NCI-H2196 (cell line): ENCODE measurements around the gene RGS19.
A peak's percentile ranks its signal among the peaks of the same experiment; 100 is the strongest.

Experiments
- DNase-seq: peaks from one replicate; lab custom pipeline; 2025; ENCODE audit not compliant: unreplicated experiment; lab: John Stamatoyannopoulos, UW

Gene RGS19

DNA sequence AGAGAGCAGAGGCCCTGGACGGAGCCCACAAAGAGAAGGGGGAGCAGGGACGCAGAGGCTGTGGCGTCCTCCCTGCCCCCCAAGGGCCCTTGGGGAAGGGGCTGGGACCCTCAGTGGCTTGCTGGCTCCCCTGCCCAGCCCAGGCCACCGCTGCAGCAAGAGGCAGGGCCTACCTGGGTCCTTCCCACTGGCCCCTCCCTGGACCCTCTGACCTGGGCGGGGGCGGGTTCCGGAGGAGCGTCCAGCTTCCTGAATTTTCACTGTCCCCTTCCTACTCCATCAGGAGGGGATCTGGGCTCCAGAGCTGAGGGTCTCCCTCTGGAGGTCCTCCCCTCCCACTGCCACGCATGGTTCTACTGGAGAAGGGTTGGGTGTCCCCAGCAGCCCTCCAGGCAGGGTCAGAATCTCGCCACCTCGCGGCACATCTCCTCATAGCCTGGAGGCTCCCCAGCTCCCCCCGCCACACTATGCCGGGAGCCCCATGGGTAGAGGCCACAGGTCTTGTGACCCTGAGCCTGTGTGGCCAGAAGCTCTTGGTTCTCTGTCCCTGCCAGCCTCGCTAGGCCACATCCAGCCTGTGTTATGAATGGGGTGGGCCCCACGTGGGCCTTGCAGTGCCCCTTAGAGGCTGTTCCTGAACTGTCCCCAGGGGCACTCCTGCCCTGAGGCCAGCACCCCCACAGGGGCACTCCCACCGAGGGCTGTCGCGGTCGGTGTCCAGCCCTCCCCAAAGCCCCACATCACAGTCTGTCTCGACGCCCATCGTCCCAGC lies 28.9 kb downstream of the RGS19 start:
- DNase-seq, result no peak

DNA sequence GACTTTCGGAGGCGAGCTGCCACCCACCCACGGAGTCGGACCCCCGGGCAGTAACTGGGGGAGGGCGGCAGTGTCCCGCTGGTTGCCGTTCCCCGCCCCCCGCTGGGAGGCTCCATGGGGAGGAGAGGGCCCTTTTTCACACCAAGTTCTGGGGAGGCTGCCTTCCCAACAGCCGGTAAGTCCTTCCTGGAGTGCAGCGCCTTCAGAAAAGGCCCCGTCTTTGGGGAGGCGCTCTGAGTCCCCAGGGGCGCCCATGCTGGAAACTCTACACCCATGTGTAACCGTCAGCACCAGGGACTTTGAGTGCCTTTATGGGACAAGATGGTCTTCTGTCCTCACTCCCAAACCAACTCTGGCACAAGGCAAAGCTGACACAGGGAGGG lies 29.4 kb downstream of the RGS19 start:
- DNase-seq, result no peak

DNA sequence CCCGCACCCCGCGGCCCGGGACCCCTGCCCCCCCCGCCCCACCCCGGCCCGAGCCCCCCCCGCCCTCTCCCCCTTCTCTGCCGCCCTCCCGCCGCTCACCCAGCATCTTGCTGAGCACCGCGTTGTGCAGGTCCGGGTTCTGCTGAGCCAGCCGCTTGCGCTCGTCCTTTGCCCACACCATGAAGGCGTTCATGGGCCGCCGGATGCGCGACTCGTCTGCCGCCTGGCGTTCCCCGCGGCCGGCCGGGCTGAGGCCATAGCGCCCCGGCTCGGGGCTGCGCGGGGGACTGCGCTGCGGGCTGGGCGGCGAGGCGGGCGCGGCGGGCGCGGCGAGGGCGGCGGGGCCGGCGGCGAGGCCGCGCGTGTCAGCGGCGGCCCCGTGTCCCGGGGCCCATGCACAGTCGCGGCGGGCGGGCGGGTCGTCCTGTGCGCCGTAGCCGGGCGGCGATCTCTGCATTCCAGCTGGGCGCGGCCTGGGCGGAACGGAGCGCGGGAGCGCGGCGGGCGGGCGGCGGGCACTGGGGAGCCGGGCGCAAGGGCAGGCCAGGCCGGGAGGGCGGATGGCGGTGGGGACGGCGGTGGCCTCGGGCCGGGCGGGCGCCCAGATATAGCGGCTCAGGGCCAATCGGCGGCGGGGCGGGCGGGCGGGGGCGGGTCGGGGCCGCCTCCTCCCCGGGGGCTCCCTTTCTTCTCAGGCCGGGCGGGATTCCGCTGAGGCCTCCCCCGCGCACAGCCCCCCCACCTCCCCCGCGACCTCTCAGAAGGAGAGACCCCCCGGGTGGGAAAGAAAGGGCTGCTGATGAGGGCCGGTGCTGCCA lies 30.0 kb downstream of the RGS19 start, which contains the start of gene SOX18:
Gene SOX18, minus strand, starts transcription at position 580 of the 818 bp plus-strand sequence. Its CDS starts 123 bp downstream, at position 457.
- DNase-seq, result peak; percentile 34

DNA sequence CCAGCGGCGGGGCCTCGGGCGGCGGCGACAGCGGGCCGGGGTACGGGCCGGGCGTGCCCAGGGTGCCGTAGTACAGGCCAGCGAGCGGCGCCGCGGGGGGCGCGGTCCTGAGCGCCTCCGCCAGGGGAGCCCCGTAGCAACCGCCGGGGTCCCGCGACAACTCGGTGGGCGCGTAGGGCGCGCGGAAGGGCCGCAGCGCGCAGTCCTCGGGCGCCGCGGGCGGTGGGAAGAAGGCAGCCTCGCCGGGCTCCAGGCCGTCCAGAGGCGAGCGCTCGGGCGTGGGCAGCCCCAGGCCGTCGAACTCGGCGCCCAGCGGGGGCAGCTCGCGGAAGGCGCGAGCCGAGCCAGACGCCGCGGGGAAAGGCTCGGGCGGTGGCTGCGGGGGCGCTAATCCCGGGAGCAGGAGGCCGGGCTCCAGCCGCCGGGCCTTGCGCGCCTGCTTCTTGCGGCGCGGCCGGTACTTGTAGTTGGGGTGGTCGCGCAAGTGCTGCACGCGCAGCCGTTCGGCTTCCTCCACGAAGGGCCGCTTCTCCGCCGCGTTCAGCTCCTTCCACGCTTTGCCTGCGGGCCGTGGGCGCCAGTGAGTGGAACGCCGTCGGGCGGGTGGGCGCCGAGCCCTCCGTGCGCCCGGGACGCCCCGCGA lies 30.8 kb downstream of the RGS19 start:
- DNase-seq, result no peak

DNA sequence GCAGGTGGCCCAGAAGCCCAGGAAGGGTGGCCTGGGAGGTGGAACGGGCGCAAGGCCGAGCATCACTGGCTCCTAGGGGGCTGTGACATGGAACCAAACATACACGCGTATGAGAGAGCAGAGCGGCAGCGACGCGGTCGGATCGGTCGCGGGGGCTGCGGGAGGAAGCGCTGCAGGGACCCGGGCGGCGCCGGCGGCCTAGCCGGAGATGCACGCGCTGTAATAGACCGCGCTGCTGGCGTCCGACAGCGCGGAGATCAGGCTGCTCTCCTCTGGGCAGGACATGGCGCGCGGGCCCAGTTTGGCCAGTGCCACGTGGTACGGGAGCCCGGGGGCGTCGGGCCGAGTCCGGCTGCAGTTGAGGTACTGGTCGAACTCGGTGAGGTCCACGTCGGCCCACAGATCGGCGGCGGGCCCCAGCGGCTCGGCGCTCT lies 31.3 kb downstream of the RGS19 start:
- DNase-seq, result no peak

DNA sequence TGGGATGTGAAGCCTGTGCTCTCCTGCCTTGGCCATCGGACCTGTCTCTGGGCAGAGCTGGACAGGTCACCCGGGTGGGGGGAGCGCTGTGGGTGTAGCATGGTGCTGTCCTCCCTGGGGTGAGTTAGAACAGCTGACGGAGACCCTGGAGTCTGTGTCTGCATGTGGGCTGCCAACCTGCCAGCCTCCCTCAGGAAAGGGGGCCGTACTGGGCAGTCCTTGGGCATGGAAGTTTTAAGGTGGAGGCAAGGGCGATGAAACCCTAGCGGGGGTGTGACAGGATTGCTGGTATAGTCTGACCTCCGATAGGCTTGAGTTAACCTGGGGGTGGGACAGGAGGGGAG lies 32.3 kb downstream of the RGS19 start:
- DNase-seq, result no peak

DNA sequence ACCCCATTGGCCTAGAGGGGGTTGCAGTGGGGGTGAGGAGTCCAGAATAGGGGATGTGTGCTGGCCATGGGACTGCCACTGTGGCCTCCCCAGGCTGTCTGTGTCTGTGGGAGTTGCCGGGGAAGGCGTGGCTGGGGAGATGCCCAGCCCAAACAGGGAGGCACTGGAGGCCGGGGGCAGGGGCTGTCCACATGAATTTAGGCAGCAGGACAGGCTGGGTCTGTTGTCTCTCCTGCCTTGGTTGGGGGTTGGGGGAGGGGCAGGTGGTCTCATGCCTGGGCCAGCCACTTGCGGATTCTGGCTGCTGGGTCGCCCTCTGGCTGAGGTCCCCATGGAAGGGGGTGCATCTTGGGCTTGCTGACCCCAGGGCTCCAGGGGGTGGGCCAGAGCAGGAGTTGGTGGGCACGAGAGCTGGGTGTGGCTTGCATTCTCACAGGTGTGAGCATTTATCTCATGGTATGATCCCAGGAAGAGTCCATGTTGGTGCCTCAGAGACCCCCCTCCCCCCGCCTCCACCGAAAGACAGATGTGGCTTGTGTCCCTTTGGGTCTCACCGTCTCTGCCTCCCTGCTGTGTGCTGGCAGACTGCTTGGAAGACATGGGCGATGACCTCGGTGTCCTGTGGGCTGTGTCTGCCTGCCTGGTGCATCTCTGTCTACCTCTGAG lies 33.8 kb downstream of the RGS19 start:
- no peak for DNase-seq

DNA sequence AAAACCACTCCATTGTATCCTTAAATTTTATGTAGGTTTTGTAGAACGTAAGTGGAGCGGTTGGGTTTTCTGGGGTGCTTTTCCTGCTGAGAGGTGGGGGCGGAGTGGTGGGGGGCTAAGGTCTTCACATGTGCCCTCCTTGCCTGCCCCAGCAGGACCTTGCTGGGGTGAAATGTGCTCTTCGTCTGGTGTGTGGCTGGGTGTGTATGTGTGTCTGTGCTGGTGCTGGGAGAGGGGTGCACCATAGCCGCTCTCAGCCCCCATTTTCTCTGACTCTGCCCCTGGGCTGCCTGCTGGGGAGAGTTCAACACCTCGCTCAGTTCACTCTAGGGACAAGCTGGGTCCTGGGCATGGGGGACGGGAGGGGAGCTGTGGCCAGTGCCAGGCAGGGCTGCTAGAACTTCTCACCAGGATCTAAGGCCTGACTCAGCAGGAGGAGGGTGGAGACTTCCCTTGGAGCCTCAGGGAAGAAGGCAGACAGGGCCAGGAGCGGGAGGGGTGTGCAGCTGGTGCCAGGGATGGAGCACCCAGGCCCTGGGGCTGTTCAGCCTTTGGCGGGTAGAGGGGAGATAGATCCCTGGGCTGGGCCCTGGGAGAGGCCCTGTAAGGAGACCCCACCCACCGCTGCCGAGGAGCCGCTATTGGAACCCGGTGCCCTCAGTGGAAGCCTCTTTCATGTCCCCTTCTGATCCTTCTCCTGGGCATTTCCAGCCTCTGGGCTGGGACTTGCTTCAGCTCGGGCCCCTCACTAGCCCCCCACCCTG lies 34.7 kb downstream of the RGS19 start:
- no peak for DNase-seq

DNA sequence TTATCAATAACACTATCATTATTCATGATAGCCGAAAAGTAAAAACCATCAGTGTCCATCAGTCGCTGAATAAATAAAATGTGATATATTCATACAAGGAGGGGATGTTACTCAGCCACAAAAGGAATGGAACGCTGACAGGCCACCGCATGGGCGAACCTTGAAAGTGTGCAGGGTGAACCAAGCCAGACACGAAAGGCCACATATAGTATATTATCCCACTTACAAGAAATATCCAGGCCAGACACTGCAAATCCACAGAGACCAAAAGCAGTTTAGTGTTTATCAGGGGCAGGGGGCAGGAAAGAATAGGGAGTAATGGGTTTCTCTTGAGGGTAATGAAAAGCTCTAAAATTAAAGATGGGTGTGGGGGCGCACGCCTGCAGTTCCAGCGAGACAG lies 35.5 kb downstream of the RGS19 start:
- no peak for DNase-seq

DNA sequence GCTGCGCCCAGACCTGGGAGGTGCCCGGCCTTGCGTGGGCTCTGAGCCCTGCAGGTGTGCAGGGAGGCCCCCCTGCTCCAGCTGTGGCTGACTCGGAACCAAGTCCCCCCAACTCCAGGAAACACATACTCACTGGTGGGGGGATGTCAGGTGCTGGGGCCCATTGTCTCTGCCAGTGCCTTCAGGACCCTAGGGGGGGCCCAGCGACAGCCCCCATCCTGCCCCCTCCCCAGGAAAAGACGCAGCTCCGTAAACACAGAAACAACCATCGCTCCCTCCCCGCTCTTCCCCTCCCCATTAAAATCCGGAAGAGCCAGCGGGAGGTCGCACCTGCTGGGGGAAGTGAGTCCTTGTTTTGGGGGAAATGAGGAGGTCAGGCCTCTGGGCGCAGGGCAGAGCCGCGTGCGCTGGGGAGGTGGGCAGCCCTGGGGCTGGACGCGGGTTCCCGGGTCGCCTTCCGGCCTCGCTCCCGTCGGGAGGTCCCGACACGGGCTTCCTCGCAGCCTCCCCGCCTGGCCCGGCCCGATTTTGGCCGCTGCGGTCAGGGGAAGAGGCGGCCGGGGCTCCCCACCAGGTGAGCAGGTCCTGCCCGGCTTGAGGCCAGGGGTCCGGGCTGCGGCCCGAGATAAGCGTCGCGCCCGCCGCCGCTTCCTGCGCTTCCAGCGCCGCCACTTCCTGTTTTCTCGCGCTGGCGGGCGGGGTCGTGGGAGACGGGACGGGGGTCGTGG lies 37.1 kb downstream of the RGS19 start:
- peak; percentile 28 for DNase-seq

DNA sequence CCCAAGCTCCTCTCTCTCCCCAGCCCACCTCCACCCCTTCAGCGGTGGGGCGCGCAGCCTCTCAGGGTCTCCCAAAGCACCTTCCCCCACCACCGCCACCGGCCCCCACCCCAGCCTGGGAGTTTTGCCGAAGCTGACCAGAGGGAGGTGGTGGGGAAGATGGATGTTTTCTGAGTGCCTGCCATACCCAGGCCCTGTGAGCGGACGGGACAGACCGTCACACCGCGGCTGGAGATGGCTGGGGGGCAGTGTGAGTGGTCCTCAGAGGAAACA lies 37.6 kb downstream of the RGS19 start:
- no peak for DNase-seq

DNA sequence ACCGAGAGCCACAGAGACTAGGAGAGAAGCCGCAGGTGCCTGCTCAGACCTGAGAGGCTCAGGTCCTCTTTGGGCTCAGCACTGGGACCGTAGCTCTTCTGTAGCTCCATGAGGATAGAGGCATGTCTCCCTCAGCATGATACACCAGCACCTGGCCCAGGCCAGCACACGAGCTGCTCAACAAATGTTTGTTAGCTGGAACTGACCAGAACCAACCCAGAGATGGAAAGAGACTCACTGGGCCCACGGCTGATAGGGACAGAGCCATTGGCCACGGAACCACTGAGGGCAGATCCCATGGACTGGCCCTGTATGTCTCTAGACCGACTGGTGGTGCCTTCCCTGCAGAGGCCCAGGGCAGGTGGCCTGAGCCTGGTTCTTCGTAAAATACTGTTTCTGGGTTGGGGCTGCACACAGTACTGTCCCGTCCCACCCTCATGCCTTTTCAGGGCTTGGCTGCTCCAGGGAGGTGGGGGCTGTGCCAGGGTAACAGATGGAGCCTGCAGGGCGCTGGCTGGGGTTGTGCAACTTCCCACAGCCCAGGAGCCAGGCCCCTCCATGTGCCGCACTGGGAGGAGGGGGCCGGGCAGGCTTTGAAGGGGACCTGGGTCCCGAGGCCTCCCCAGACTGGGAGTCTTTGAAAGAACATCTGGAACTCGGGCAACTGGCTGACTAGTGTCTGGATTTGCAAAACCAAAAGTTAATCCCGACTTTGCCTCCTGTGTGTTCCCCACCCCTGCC lies 38.1 kb downstream of the RGS19 start:
- no peak for DNase-seq

DNA sequence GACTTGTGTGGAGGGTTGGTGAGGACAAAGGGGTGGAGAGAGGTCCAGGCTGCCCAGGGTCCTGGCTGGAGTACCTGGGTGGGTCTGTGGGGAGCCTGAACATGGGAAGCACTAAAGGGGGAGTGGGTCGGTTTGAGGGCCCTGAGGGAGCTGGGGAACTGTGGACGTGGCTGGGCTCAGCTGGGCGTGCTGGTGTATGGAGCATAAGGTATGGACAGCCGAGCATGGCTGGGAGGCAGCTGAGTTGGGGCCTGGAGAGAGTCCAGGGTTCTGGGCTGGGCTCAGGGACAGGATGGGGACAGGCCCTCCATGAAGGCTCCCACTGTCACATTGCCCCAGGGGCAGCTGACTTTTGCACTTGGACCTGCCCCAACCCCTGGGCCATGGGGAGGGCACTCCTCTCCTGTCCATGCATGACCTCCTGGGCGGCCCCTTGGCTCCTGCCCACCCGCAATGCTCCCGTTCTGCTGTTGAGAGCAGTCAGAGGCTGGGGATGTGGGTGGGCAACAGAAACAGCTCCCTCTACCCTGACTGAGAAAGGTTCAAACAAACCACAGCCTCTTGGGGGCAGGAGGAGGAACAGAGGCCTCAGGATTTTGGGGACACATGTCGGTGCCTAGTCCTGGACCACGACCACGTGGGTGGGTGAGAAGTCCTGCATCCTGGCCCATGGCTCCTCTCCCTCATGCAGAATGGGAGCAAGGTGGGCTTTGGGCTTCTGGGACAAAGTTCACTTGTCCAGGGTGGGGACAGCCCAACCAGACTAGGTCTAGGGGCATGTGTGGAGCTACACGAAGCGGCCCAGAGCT lies 38.9 kb downstream of the RGS19 start:
- DNase-seq, result no peak

DNA sequence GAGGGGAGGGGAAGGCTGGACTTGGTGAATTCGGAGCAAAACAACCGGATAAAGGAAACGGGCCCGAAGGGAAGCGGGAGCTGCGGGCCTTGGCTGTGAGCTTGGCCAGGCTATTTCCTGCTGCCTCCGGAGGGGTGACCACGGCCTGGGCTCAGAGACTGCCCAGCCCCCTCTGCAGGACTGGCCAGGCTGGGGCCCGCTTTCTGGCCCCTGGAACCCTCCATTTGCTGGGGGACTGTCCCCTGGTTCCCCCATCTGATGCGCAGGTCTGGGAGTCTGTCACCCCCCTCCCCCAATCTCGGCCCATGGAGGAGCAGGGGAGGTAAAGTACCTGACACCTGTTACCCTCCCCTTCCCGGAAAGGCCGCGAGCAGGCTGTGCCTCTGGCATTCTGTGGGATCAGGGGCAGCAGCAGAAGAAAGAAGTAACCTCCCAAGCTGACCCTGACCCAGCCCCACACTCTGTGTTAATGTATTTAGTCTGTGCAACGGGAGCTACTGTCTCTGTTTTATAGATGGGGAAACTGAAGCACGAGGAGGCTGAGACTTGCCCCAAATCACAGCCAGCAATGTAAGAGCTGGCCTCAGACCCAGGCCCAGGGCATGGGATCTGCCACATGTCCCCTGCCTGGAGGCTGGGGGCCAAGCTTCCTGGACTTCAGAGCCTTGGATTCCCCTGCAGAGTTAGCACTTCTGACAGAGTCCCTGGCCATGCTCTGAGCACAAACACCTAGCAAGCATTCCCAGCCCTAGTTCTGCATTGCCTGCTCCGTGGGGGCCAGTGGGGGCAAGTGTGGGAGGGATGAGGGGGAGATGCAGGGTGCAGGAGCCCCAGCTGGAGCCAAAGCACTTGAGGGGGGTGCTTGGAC lies 39.8 kb downstream of the RGS19 start:
- DNase-seq, result no peak

DNA sequence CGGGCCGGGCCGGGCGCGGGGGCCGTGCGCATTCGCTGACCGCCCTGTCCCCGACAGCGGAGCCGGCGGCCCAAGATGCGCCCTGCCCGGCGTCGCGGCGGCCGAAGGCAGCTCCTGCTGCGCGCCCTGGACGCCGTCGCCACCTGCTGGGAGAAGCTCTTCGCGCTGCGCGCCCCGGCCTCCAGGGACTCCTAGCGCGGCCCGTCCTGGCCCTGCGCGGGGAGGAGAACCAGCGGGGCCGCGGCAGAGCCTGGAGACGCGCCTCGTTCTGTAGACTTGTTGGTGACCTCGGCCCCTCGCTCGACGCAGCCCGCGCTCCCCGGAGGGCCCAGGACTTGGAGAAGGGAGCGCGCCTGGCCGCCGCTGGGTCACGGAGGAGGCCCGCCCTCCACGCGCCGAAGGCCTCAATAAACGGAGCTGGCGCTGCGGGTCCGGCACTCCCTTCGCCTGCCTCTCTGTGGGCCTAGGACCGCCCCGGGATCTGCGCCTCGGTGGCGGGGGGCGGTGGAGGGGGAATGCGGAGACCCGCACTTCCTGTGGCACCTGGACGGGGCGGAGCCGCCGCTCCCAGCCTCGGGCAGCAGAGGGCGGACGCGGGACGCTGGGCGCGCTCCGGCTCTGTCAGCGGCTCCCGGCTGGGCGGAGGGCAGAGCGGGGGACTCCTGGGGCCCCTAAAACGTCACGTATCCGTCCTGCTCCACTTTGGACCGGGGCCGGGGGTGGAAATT lies 40.6 kb downstream of the RGS19 start:
- DNase-seq, result peak; percentile 83

DNA sequence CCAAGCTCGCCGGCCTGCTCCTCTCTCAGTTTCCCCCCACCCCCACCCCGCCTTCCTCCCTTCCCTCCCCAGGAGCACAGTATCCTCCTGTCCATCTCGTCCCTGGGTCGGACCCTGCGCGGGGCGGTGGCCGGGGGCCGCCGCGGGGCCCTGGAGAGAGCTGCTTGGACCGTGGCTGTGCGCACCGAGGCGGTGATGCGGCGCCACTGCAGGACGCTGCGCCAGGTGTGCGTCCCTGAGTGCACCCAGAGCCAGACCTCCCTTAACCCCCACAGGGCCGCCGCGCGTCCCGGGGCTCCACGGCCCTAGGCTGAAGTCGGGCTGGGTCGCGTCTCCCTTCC lies 41.1 kb downstream of the RGS19 start:
- DNase-seq, result peak; percentile 38

DNA sequence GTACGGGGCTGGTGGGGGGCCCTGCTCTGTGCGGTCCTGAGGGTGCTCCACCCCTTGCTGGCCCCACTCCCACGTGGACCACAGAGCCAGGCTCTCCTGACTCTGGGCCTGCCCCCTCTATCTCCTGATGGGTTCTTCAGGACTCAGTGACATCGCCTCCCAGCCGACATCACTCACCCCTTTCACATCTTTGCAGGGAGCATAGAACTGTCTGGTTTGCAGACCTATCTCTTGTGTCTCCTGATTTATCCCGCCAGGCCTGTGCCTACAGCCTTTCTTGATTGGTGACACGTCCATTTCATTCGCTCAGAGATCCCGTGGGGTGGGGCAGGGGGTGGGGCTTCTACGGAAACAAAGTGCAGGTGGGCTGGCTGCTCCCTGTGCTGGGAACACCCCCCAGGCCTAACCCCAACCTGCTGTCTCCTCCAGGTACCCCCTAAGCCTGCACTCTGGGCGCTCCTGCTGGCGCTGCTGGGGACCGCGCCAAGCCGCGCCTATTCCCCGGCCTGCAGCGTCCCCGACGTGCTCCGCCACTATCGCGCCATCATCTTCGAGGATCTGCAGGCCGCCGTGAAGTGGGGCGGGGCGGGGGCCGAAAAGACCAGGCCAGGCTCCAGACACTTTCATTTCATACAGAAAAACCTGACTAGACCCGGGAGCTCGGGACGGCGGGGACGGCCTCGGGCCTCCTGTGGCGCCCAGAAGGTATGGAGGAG lies 41.7 kb downstream of the RGS19 start:
- peak; percentile 69 for DNase-seq
